RWPE1 (cell line): ENCODE measurements around the gene PGBD4.
A peak's percentile ranks its signal among the peaks of the same experiment; 100 is the strongest.

Experiments used
- CTCF ChIA-PET: fragments of 350-600 bp; sonication (Branson Sonifier 250); formaldehyde crosslinking; extraction: SDS; loops from one replicate; lab custom pipeline; 2021; lab: Yijun Ruan, JAX
- POLR2A ChIA-PET: fragments of 400-600 bp; formaldehyde crosslinking; extraction: SDS; loops from one replicate; lab custom pipeline; 2020; ENCODE audit warnings: antibody characterized with exemption; ENCODE audit not compliant: low non-redundant PET; lab: Yijun Ruan, JAX
- DNase-seq: peaks from one replicate; pipeline ENCODE4 v3.0.0; 2012; ENCODE audit warnings: low spot score
- H3K27ac ChIP-seq: fragments of 450-650 bp; 2 replicates; pipeline ENCODE4 v1.5.1; 2017
- TF ChIP-seq, protein P1 (sequence below): fragments of 450-650 bp; conservative IDR thresholded peaks from 2 replicates; pipeline ENCODE4 v1.5.1; 2017; ENCODE audit warnings: low read depth, mild to moderate bottlenecking

PGBD4 gene

DNA sequence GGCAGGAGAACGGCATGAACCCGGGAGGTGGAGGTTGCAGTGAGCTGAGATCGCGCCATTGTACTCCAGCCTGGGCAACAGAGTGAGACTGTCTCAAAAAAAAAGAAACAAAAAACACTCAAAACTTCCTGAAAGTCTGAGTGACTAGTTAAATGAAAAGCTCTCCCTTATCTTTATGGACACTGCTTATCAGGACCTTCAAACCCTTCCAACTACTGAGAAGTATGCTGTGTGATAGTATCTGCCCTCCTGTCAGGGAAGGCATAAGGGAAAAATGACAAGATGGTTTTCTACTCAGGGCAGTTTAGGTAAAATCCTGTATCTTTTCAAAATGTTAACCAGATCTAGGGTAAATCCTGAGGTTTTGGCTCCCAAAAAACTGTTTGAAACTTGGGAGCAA, 22.0 kb upstream of the PGBD4 start:
- H3K27ac ChIP-seq = no peak overlapping the region
- TF ChIP-seq, protein P1, sequence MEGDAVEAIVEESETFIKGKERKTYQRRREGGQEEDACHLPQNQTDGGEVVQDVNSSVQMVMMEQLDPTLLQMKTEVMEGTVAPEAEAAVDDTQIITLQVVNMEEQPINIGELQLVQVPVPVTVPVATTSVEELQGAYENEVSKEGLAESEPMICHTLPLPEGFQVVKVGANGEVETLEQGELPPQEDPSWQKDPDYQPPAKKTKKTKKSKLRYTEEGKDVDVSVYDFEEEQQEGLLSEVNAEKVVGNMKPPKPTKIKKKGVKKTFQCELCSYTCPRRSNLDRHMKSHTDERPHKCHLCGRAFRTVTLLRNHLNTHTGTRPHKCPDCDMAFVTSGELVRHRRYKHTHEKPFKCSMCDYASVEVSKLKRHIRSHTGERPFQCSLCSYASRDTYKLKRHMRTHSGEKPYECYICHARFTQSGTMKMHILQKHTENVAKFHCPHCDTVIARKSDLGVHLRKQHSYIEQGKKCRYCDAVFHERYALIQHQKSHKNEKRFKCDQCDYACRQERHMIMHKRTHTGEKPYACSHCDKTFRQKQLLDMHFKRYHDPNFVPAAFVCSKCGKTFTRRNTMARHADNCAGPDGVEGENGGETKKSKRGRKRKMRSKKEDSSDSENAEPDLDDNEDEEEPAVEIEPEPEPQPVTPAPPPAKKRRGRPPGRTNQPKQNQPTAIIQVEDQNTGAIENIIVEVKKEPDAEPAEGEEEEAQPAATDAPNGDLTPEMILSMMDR = no peak
- POLR2A ChIA-PET = no interaction called here
- CTCF ChIA-PET = no interaction called here
- DNase-seq = no peak

DNA sequence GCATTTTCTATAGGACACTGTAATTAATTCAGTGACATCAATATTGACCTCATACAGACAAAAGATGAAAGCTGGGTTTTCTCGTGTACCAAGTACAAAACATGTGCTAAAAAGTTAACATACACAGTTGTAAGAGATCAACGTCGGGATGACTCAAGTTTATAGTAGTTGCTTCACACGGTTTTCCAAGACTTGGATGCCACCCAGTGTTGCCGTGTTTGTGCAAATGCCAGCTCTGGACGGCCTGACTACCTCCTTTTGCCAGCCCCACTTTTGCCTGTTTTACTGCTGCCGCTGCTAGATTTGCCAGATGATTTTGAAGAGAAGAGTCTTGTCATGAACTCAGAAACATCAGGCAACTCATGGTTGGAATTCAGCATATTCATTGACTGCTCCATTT, 17.8 kb upstream of the PGBD4 start:
- peak; percentile 51 for DNase-seq
- CTCF ChIA-PET = interaction anchor here (1.1 kb wide), 1 partner anchor 23 kb away, joined by 3 read pairs; no protein-coding TSS in a partner anchor
- peak overlapping the region; percentile 61 for H3K27ac ChIP-seq
- POLR2A ChIA-PET = no interaction called here
- TF ChIP-seq, protein P1 = no peak

DNA sequence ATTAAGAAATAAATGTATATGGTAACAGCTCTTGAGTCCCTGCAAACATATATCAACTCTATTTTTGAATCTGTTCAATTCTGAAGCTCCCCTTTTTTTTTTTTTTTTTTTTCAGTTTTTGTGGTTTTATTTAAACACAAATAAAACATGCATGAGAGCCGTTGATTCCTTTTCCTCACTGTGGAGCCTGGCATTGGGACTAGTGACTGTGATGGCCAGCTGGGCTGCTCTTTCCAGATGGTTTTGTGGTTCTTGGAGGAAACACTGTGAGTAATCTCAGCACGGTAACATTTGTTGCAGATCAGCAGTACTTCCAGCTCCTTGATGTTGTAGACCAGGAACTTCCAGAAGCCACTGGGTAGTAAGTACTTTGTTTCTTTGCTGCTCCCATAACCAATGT, 16.1 kb upstream of the PGBD4 start:
- ChIA-PET CTCF (no interaction called here), POLR2A (no interaction called here)
- no peak overlapping the region for H3K27ac ChIP-seq
- TF ChIP-seq, protein P1 = no peak
- no peak for DNase-seq

DNA sequence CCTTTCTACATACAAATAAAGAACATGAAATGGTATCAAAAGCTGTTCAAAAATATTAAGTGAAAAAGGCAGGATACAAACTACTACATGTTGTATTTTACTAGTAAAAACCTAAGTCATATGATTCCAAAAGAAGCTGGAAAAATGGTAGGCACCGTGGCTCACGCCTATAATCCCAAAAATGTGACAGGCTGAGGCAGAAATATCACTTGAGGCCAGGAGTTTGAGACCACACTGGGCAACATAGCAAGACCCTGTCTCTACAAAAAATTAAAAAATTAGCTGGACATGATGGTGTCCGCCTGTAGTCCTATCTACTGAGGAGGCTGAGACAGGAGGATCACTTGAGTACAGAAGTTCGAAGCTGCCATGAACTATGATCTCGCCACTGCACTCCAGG, 2.0 kb upstream of the PGBD4 start:
- TF ChIP-seq, protein P1 = no peak
- ChIA-PET POLR2A (no interaction called here), CTCF (interaction anchor here (0.5 kb wide), 1 partner anchor 231 kb away, joined by 4 read pairs; no protein-coding TSS in a partner anchor)
- H3K27ac ChIP-seq = no peak overlapping the region
- DNase-seq = no peak

DNA sequence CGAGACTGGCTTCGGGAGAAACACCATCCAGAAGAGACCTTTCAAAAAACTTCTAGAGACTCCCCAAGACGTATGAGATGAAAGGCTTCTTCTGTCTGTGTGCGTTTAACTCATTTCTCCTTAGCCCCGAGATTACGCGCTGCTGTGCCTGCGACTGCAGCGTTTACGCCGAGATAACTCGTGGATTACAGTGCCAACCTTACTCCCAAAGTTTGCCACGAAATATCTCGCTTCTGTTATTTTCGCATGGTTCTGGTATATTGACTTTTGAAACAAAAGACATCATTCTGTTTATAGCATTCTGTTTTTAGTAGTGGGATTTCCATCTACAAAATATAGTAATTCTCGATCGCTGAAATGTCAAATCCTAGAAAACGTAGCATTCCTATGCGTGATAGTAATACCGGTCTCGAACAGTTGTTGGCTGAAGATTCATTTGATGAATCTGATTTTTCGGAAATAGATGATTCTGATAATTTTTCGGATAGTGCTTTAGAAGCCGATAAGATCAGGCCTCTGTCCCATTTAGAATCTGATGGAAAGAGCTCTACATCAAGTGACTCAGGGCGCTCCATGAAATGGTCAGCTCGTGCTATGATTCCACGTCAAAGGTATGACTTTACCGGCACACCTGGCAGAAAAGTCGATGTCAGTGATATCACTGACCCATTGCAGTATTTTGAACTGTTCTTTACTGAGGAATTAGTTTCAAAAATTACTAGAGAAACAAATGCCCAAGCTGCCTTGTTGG, 467 bp downstream of the PGBD4 start:
- TF ChIP-seq, protein P1 = no peak
- DNase-seq = no peak
- CTCF ChIA-PET = interaction anchor here (0.5 to 1.2 kb wide), 3 partner anchors 82 to 265 kb away, joined by 3 to 4 read pairs (median 3); partner anchors contain the start of genes KATNBL1 and LPCAT4
- peak overlapping the region; percentile 82 for H3K27ac ChIP-seq
- POLR2A ChIA-PET = interaction anchor here (0.5 to 0.6 kb wide), 2 partner anchors 15 to 240 kb away, joined by 3 to 7 read pairs; no protein-coding TSS in a partner anchor

DNA sequence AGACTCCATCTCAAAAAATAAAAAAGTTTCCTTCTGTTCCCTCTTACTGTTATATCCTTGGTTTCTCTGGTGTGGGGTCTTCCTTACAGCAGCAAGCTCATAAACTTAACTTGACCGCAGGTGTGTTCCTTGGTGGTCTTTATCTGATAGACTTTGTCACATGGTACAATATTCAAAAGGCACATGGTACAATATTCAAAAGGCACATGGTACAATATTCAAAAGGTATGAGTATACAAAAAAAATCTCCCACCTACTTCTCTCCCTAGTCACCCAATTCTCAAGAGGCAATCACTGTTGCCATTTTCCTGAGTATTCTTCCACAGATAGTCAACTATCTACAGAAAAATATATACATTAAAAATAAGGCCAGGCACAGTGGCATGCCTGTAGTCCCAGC, 4.5 kb downstream of the PGBD4 start:
- ChIA-PET CTCF (no interaction called here), POLR2A (no interaction called here)
- TF ChIP-seq, protein P1 = no peak
- no peak for DNase-seq
- H3K27ac ChIP-seq = no peak overlapping the region
